Measurements from ENCODE around the gene ALDOC. TPM values are rescaled to one million over a fixed set of nuclear protein-coding genes. Genes with fewer than 3 reads are reported as not detected.

Gene ALDOC
- total RNA-seq, 1 experiment from 2014 or later, result 17.7 TPM

DNA sequence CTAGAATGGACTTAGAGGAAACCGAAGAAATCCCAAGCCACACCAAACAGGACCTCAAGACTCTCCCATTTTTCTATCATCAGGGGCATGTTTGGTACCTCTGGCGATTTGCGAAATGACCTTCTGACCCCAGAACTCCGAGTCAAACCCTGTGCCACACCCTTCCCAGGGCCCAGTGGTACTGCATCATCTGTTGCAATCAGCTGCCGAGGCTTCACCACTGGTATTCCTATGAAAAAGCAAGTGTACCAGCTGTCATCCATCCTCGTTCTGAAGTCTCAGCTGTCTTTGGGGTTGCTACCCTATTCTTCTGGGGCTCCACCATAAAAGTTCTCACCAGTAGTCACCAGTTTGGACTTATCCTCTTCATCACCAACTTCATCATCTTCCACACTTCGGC, 39.6 kb upstream of the ALDOC start:
- ChIA-PET POLR2A (no interaction called here), CTCF (no interaction called here)
- intact Hi-C loops (cut with micrococcal nuclease; ENCODE audit: unreplicated experiment), result no loop called here
- TF ChIP-seq, protein P1, sequence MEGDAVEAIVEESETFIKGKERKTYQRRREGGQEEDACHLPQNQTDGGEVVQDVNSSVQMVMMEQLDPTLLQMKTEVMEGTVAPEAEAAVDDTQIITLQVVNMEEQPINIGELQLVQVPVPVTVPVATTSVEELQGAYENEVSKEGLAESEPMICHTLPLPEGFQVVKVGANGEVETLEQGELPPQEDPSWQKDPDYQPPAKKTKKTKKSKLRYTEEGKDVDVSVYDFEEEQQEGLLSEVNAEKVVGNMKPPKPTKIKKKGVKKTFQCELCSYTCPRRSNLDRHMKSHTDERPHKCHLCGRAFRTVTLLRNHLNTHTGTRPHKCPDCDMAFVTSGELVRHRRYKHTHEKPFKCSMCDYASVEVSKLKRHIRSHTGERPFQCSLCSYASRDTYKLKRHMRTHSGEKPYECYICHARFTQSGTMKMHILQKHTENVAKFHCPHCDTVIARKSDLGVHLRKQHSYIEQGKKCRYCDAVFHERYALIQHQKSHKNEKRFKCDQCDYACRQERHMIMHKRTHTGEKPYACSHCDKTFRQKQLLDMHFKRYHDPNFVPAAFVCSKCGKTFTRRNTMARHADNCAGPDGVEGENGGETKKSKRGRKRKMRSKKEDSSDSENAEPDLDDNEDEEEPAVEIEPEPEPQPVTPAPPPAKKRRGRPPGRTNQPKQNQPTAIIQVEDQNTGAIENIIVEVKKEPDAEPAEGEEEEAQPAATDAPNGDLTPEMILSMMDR (IDR thresholded peaks at IDR 0.05; ENCODE audit: insufficient read depth in 1 of 2, low read depth in 1 of 2, low read length in 1 of 2, severe bottlenecking in 1 of 2, unreplicated experiment in 1 of 2), result no peak
- no TSS peak for BruUV-seq (replicated peaks)
- Histone ChIP-seq H3K27me3 (replicated peaks; ENCODE audit: control insufficient read depth, insufficient read depth, low read length) (no peaks in the 10 kb centered on the region), H3K4me3 (ENCODE audit: low read depth, low read length) (no peak overlapping the region), H3K4me1 (no peaks in the 10 kb centered on the region), H3K9me3 (no peaks in the 10 kb centered on the region), H3K36me3 (ENCODE audit: control insufficient read depth, insufficient read depth, low read length) (peaks cover 5% of the 10 kb centered on the region; the same call in 1 of the 2 replicates)
- Mint-ChIP-seq H3K9me3 (ENCODE audit: unreplicated experiment) (no peaks in the 10 kb centered on the region), H3K27me3 (ENCODE audit: insufficient read depth, unreplicated experiment) (no peaks in the 10 kb centered on the region), H3K27ac (ENCODE audit: unreplicated experiment) (no peak overlapping the region), H3K4me3 (ENCODE audit: unreplicated experiment) (no peak overlapping the region), H3K36me3 (ENCODE audit: insufficient read depth, unreplicated experiment) (peaks cover 75% of the 10 kb centered on the region), H3K4me1 (ENCODE audit: low read depth, unreplicated experiment) (peaks cover 9% of the 10 kb centered on the region)
- DNase-seq, result no peak

- CTCF ChIA-PET, result no interaction called here
- no peak overlapping the region for H3K4me3 Mint-ChIP-seq (ENCODE audit: unreplicated experiment)
- H3K27me3 Mint-ChIP-seq (ENCODE audit: insufficient read depth, unreplicated experiment), result no peaks in the 10 kb centered on the region
- POLR2A ChIA-PET, result no interaction called here
- no peak overlapping the region for H3K27ac Mint-ChIP-seq (ENCODE audit: unreplicated experiment)
- H3K9me3 Mint-ChIP-seq (ENCODE audit: unreplicated experiment), result no peaks in the 10 kb centered on the region
- peaks cover 67% of the 10 kb centered on the region for H3K36me3 Mint-ChIP-seq (ENCODE audit: insufficient read depth, unreplicated experiment)
- peaks cover 5% of the 10 kb centered on the region; the same call in 1 of the 2 replicates for H3K36me3 ChIP-seq (ENCODE audit: control insufficient read depth, insufficient read depth, low read length)
- H3K4me1 Mint-ChIP-seq (ENCODE audit: low read depth, unreplicated experiment), result peaks cover 9% of the 10 kb centered on the region
- intact Hi-C loops (cut with micrococcal nuclease; ENCODE audit: unreplicated experiment), result no loop called here
- no peaks in the 10 kb centered on the region for H3K4me1 ChIP-seq
- TF ChIP-seq, protein P1 (IDR thresholded peaks at IDR 0.05; ENCODE audit: insufficient read depth in 1 of 2, low read depth in 1 of 2, low read length in 1 of 2, severe bottlenecking in 1 of 2, unreplicated experiment in 1 of 2), result no peak
- DNase-seq, result no peak
- no peaks in the 10 kb centered on the region for H3K27me3 ChIP-seq (replicated peaks; ENCODE audit: control insufficient read depth, insufficient read depth, low read length)
- H3K4me3 ChIP-seq (ENCODE audit: low read depth, low read length), result no peak overlapping the region
- BruUV-seq (replicated peaks), result no TSS peak
- H3K9me3 ChIP-seq, result no peaks in the 10 kb centered on the region
These were observed 38.7 kb upstream of the ALDOC start for GRCh38 chr17:28615260-28615940.

- Mint-ChIP-seq H3K4me1 (ENCODE audit: low read depth, unreplicated experiment) (peaks cover 9% of the 10 kb centered on the region), H3K4me3 (ENCODE audit: unreplicated experiment) (no peak within 1 kb of the TSS), H3K36me3 (ENCODE audit: insufficient read depth, unreplicated experiment) (peaks cover 60% of the 10 kb centered on the region), H3K27ac (ENCODE audit: unreplicated experiment) (peak within 1 kb of the TSS; percentile 19), H3K9me3 (ENCODE audit: unreplicated experiment) (no peaks in the 10 kb centered on the region), H3K27me3 (ENCODE audit: insufficient read depth, unreplicated experiment) (no peaks in the 10 kb centered on the region)
- no peak for DNase-seq
- TF ChIP-seq, protein P1 (IDR thresholded peaks at IDR 0.05; ENCODE audit: insufficient read depth in 1 of 2, low read depth in 1 of 2, low read length in 1 of 2, severe bottlenecking in 1 of 2, unreplicated experiment in 1 of 2), result no peak
- Histone ChIP-seq H3K36me3 (ENCODE audit: control insufficient read depth, insufficient read depth, low read length) (peaks cover 3% of the 10 kb centered on the region; the same call in 1 of the 2 replicates), H3K4me3 (ENCODE audit: low read depth, low read length) (no peak within 1 kb of the TSS), H3K9me3 (no peaks in the 10 kb centered on the region), H3K27me3 (replicated peaks; ENCODE audit: control insufficient read depth, insufficient read depth, low read length) (no peaks in the 10 kb centered on the region), H3K4me1 (no peaks in the 10 kb centered on the region)
- no TSS peak for BruUV-seq (replicated peaks)
- ChIA-PET POLR2A (no interaction called here), CTCF (interaction anchor here (1.4 kb wide), 1 partner anchor 65 kb away, joined by 3 read pairs; no protein-coding TSS in a partner anchor)
- intact Hi-C loops (cut with micrococcal nuclease; ENCODE audit: unreplicated experiment), result loop anchor here (1.0 to 2.0 kb wide), 2 partner anchors 65 to 120 kb away; no protein-coding TSS in a partner anchor
These were observed 37.3 kb upstream of the ALDOC start, which contains the start of gene RSKR for GRCh38 chr17:28613931-28614381. Gene RSKR, minus strand, starts transcription at chr17:28614185. Its CDS starts 24 bp downstream, at chr17:28614161.

All from Caco-2 (cell line).